GM23338 (cell line): ENCODE data around the gene KDM1A.

Experiments used
- EZH2 ChIP-seq: fragments of 200-600 bp; sonication (generic); IDR thresholded peaks from one replicate; pipeline ENCODE4 v1.8.0; 2017; ENCODE audit warnings: antibody characterized with exemption, mild to moderate bottlenecking, low read depth; ENCODE audit not compliant: unreplicated experiment
- EZH2phosphoT487 ChIP-seq: fragments of 200-600 bp; sonication (generic); IDR thresholded peaks from one replicate; pipeline ENCODE4 v1.8.1; 2018; ENCODE audit warnings: antibody characterized with exemption; ENCODE audit not compliant: unreplicated experiment
- JUNB ChIP-seq: IDR thresholded peaks from one replicate; pipeline ENCODE4 v1.6.1; 2016; ENCODE audit warnings: antibody characterized with exemption; ENCODE audit not compliant: unreplicated experiment
- POLR2AphosphoS5 ChIP-seq: IDR thresholded peaks from 2 replicates; pipeline ENCODE4 v1.6.1; 2016; ENCODE audit warnings: antibody characterized with exemption, low read depth
- ZNF114 ChIP-seq: fragments of 250-450 bp; sonication (Bioruptor Pico); IDR thresholded peaks from 2 replicates; pipeline ENCODE4 v1.5.0; 2020; ENCODE audit warnings: mild to moderate bottlenecking, moderate library complexity
- TF ChIP-seq, protein P1 (sequence below), 2 experiments: fragments of 200-600 bp in 1 of 2; sonication (generic) in 1 of 2; conservative IDR thresholded peaks; 2 replicates each; pipeline versions ENCODE4 v1.5.1 to v1.6.1; 2016 to 2017; ENCODE audit warnings: antibody characterized with exemption in 2 of 2, low read depth in 2 of 2, mild to moderate bottlenecking in 2 of 2, moderate library complexity in 1 of 2
- TF ChIP-seq, protein P2 (sequence below): IDR thresholded peaks from one replicate; pipeline ENCODE4 v1.6.1; 2018; ENCODE audit warnings: antibody characterized with exemption; ENCODE audit not compliant: unreplicated experiment

DNA sequence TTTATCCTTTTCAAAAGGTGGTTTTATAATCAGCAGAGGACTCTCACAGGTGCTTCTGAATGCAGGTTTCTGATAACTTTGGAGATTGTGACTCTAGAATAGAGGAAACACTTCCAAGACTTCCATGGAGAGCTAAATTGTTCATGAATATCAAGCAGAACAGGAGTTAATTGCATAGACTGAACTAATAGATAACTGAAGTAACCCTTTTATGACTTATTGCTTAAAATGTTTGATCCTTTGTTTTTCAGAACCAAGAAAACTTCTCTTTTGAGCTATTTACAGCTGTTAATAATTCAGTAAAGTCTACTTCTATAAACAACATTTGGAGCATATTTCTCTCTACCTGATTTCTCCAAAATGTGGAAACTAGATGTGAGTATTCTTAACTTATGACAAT, 23.5 kb upstream of the KDM1A start:
- TF ChIP-seq, protein P1, sequence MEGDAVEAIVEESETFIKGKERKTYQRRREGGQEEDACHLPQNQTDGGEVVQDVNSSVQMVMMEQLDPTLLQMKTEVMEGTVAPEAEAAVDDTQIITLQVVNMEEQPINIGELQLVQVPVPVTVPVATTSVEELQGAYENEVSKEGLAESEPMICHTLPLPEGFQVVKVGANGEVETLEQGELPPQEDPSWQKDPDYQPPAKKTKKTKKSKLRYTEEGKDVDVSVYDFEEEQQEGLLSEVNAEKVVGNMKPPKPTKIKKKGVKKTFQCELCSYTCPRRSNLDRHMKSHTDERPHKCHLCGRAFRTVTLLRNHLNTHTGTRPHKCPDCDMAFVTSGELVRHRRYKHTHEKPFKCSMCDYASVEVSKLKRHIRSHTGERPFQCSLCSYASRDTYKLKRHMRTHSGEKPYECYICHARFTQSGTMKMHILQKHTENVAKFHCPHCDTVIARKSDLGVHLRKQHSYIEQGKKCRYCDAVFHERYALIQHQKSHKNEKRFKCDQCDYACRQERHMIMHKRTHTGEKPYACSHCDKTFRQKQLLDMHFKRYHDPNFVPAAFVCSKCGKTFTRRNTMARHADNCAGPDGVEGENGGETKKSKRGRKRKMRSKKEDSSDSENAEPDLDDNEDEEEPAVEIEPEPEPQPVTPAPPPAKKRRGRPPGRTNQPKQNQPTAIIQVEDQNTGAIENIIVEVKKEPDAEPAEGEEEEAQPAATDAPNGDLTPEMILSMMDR (conservative IDR thresholded peaks at IDR 0.05; ENCODE audit: low read depth in 2 of 2) = no peak
- TF ChIP-seq EZH2 (no peak), EZH2phosphoT487 (no peak), POLR2AphosphoS5 (no peak), JUNB (no peak), ZNF114 (no peak)
- TF ChIP-seq, protein P2, sequence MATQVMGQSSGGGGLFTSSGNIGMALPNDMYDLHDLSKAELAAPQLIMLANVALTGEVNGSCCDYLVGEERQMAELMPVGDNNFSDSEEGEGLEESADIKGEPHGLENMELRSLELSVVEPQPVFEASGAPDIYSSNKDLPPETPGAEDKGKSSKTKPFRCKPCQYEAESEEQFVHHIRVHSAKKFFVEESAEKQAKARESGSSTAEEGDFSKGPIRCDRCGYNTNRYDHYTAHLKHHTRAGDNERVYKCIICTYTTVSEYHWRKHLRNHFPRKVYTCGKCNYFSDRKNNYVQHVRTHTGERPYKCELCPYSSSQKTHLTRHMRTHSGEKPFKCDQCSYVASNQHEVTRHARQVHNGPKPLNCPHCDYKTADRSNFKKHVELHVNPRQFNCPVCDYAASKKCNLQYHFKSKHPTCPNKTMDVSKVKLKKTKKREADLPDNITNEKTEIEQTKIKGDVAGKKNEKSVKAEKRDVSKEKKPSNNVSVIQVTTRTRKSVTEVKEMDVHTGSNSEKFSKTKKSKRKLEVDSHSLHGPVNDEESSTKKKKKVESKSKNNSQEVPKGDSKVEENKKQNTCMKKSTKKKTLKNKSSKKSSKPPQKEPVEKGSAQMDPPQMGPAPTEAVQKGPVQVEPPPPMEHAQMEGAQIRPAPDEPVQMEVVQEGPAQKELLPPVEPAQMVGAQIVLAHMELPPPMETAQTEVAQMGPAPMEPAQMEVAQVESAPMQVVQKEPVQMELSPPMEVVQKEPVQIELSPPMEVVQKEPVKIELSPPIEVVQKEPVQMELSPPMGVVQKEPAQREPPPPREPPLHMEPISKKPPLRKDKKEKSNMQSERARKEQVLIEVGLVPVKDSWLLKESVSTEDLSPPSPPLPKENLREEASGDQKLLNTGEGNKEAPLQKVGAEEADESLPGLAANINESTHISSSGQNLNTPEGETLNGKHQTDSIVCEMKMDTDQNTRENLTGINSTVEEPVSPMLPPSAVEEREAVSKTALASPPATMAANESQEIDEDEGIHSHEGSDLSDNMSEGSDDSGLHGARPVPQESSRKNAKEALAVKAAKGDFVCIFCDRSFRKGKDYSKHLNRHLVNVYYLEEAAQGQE = no peak
